Measurements from ENCODE around the gene PARVA. TPM values are rescaled to one million over a fixed set of nuclear protein-coding genes. Genes with fewer than 3 reads are reported as not detected.

The PARVA gene
- total RNA-seq, 1 experiment from 2014 or later: 10.4 TPM

- Mint-ChIP-seq H3K27me3 (ENCODE audit: low read depth) (no peaks in the 10 kb centered on the region), H3K27ac (no peak overlapping the region), H3K9me3 (no peaks in the 10 kb centered on the region), H3K36me3 (no peaks in the 10 kb centered on the region), H3K4me1 (no peaks in the 10 kb centered on the region), H3K4me3 (no peak overlapping the region)
- TF ChIP-seq ZNF219 (CRISPR knock-in tag; IDR thresholded peaks at IDR 0.05; ENCODE audit: borderline replicate concordance): no peak
- TF ChIP-seq, protein P1, sequence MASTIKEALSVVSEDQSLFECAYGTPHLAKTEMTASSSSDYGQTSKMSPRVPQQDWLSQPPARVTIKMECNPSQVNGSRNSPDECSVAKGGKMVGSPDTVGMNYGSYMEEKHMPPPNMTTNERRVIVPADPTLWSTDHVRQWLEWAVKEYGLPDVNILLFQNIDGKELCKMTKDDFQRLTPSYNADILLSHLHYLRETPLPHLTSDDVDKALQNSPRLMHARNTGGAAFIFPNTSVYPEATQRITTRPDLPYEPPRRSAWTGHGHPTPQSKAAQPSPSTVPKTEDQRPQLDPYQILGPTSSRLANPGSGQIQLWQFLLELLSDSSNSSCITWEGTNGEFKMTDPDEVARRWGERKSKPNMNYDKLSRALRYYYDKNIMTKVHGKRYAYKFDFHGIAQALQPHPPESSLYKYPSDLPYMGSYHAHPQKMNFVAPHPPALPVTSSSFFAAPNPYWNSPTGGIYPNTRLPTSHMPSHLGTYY (CRISPR knock-in tag; IDR thresholded peaks at IDR 0.05): no peak
- TF ChIP-seq, protein P2, sequence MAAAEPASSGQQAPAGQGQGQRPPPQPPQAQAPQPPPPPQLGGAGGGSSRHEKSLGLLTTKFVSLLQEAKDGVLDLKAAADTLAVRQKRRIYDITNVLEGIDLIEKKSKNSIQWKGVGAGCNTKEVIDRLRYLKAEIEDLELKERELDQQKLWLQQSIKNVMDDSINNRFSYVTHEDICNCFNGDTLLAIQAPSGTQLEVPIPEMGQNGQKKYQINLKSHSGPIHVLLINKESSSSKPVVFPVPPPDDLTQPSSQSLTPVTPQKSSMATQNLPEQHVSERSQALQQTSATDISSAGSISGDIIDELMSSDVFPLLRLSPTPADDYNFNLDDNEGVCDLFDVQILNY (CRISPR knock-in tag; IDR thresholded peaks at IDR 0.05): no peak
- TF ChIP-seq FOXP1 (CRISPR knock-in tag; IDR thresholded peaks at IDR 0.05; ENCODE audit: borderline replicate concordance): no peak
- TF ChIP-seq TCF7 (CRISPR knock-in tag; IDR thresholded peaks at IDR 0.05; ENCODE audit: low read depth): no peak
- TF ChIP-seq PREB (CRISPR knock-in tag; IDR thresholded peaks at IDR 0.05; ENCODE audit: borderline replicate concordance): no peak
- ATAC-seq (no peak), DNase-seq (ENCODE audit: low spot score) (no peak)
- CTCF ChIA-PET: interaction anchor here (1.1 kb wide), 1 partner anchor 36 kb away, joined by 3 read pairs; no protein-coding TSS in a partner anchor
- POLR2A ChIA-PET: interaction anchor here (0.6 kb wide), 1 partner anchor 14 kb away, joined by 3 read pairs; no protein-coding TSS in a partner anchor
These were observed 103.0 kb downstream of the PARVA start for GRCh38 chr11:12480401-12480800.

DNA sequence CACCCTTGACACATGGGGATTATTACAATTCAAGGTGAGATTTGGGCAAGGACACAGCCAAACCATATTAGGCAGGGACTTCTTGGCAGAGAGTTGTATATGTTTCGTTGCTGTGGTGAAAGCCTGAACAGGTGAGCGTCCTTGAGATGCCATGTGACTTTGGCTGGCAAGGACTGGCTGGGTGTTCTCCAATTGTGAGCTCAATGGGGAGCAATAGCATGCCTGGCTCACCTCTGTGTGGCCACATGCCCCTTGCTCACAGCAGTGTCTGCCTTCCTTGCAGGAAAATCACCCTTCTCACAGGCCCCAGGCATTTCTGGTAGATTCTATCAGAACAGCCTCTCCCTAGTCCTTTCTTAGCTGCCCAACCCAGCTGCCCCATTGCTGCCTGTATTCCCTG lies 105.5 kb downstream of the PARVA start:
- ChIA-PET CTCF (interaction anchor here (1.2 to 4.9 kb wide), 2 partner anchors 12 to 152 kb away, joined by 5 to 25 read pairs; no protein-coding TSS in a partner anchor), POLR2A (no interaction called here)
- H3K36me3 Mint-ChIP-seq: no peaks in the 10 kb centered on the region
- H3K27me3 Mint-ChIP-seq (ENCODE audit: low read depth): no peaks in the 10 kb centered on the region
- no peak overlapping the region for H3K4me3 Mint-ChIP-seq
- no peak for ATAC-seq
- no peak overlapping the region for H3K27ac Mint-ChIP-seq
- no peaks in the 10 kb centered on the region for H3K4me1 Mint-ChIP-seq
- no peak for DNase-seq (ENCODE audit: low spot score)
- peaks cover 1% of the 10 kb centered on the region; the same call in 1 of the 2 replicates for H3K9me3 Mint-ChIP-seq
- TF ChIP-seq OVOL2 (CRISPR knock-in tag; IDR thresholded peaks at IDR 0.05; ENCODE audit: borderline replicate concordance) (no peak), E2F4 (CRISPR knock-in tag; IDR thresholded peaks at IDR 0.05; ENCODE audit: borderline replicate concordance, low read depth) (no peak), CBFB (CRISPR knock-in tag; IDR thresholded peaks at IDR 0.05; ENCODE audit: low read depth) (no peak), KAT7 (CRISPR knock-in tag; IDR thresholded peaks at IDR 0.05; ENCODE audit: borderline replicate concordance) (no peak), RELA (CRISPR knock-in tag; IDR thresholded peaks at IDR 0.05; ENCODE audit: borderline replicate concordance) (no peak), NFATC4 (CRISPR knock-in tag; IDR thresholded peaks at IDR 0.05) (no peak), ZBTB21 (CRISPR knock-in tag; IDR thresholded peaks at IDR 0.05; ENCODE audit: borderline replicate concordance) (no peak), IRF2 (CRISPR knock-in tag; IDR thresholded peaks at IDR 0.05; ENCODE audit: borderline replicate concordance, low read depth) (no peak), JAZF1 (CRISPR knock-in tag; IDR thresholded peaks at IDR 0.05) (no peak), ETV6 (CRISPR knock-in tag; IDR thresholded peaks at IDR 0.05) (no peak), MLX (CRISPR knock-in tag; IDR thresholded peaks at IDR 0.05) (no peak)
- TF ChIP-seq, protein P3, sequence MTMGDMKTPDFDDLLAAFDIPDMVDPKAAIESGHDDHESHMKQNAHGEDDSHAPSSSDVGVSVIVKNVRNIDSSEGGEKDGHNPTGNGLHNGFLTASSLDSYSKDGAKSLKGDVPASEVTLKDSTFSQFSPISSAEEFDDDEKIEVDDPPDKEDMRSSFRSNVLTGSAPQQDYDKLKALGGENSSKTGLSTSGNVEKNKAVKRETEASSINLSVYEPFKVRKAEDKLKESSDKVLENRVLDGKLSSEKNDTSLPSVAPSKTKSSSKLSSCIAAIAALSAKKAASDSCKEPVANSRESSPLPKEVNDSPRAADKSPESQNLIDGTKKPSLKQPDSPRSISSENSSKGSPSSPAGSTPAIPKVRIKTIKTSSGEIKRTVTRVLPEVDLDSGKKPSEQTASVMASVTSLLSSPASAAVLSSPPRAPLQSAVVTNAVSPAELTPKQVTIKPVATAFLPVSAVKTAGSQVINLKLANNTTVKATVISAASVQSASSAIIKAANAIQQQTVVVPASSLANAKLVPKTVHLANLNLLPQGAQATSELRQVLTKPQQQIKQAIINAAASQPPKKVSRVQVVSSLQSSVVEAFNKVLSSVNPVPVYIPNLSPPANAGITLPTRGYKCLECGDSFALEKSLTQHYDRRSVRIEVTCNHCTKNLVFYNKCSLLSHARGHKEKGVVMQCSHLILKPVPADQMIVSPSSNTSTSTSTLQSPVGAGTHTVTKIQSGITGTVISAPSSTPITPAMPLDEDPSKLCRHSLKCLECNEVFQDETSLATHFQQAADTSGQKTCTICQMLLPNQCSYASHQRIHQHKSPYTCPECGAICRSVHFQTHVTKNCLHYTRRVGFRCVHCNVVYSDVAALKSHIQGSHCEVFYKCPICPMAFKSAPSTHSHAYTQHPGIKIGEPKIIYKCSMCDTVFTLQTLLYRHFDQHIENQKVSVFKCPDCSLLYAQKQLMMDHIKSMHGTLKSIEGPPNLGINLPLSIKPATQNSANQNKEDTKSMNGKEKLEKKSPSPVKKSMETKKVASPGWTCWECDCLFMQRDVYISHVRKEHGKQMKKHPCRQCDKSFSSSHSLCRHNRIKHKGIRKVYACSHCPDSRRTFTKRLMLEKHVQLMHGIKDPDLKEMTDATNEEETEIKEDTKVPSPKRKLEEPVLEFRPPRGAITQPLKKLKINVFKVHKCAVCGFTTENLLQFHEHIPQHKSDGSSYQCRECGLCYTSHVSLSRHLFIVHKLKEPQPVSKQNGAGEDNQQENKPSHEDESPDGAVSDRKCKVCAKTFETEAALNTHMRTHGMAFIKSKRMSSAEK (CRISPR knock-in tag; IDR thresholded peaks at IDR 0.05; ENCODE audit: borderline replicate concordance): no peak
- TF ChIP-seq, protein P4, sequence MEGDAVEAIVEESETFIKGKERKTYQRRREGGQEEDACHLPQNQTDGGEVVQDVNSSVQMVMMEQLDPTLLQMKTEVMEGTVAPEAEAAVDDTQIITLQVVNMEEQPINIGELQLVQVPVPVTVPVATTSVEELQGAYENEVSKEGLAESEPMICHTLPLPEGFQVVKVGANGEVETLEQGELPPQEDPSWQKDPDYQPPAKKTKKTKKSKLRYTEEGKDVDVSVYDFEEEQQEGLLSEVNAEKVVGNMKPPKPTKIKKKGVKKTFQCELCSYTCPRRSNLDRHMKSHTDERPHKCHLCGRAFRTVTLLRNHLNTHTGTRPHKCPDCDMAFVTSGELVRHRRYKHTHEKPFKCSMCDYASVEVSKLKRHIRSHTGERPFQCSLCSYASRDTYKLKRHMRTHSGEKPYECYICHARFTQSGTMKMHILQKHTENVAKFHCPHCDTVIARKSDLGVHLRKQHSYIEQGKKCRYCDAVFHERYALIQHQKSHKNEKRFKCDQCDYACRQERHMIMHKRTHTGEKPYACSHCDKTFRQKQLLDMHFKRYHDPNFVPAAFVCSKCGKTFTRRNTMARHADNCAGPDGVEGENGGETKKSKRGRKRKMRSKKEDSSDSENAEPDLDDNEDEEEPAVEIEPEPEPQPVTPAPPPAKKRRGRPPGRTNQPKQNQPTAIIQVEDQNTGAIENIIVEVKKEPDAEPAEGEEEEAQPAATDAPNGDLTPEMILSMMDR (IDR thresholded peaks at IDR 0.05): no peak
- TF ChIP-seq, protein P5, sequence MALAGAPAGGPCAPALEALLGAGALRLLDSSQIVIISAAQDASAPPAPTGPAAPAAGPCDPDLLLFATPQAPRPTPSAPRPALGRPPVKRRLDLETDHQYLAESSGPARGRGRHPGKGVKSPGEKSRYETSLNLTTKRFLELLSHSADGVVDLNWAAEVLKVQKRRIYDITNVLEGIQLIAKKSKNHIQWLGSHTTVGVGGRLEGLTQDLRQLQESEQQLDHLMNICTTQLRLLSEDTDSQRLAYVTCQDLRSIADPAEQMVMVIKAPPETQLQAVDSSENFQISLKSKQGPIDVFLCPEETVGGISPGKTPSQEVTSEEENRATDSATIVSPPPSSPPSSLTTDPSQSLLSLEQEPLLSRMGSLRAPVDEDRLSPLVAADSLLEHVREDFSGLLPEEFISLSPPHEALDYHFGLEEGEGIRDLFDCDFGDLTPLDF (CRISPR knock-in tag; IDR thresholded peaks at IDR 0.05): no peak

Measured in WTC11 (cell line).